Measurements from ENCODE around the gene SMARCAD1. TPM values are rescaled to one million over a fixed set of nuclear protein-coding genes. Genes with fewer than 3 reads are reported as not detected.

The SMARCAD1 gene
- total and polyA plus RNA-seq, 4 donors = 3.6 to 18.8 (median 8.7) TPM

DNA sequence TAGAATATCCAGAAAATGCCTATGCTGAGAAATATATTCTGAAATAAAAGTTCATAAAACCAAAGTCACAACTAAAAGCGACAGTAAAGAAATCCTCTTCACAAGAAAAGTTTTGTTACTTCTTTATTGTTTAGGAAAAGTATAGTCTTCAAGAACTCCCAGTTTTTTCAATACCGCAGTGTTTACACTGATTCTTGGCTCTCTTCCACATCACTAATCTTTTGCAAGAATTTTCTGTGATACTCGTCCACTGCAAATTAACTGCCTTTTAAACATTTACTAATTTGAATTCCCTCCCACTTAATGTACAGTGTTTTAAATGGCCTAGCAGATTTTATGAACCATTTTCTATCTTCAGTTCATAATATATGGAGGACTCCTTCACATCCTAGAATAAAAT lies 69.9 kb downstream of the SMARCAD1 start:
- TF ChIP-seq SP1 (IDR thresholded peaks at IDR 0.05) (no peak), JUND (IDR thresholded peaks at IDR 0.05) (no peak), GABPA (IDR thresholded peaks at IDR 0.05 in 1 of 2, conservative IDR thresholded peaks at IDR 0.05 in 1 of 2) (no peak), HNF4A (conservative IDR thresholded peaks at IDR 0.05) (no peak), HNF4G (IDR thresholded peaks at IDR 0.05) (no peak), ATF3 (IDR thresholded peaks at IDR 0.05) (no peak), RAD21 (IDR thresholded peaks at IDR 0.05) (no peak)
- TF ChIP-seq, protein P1, sequence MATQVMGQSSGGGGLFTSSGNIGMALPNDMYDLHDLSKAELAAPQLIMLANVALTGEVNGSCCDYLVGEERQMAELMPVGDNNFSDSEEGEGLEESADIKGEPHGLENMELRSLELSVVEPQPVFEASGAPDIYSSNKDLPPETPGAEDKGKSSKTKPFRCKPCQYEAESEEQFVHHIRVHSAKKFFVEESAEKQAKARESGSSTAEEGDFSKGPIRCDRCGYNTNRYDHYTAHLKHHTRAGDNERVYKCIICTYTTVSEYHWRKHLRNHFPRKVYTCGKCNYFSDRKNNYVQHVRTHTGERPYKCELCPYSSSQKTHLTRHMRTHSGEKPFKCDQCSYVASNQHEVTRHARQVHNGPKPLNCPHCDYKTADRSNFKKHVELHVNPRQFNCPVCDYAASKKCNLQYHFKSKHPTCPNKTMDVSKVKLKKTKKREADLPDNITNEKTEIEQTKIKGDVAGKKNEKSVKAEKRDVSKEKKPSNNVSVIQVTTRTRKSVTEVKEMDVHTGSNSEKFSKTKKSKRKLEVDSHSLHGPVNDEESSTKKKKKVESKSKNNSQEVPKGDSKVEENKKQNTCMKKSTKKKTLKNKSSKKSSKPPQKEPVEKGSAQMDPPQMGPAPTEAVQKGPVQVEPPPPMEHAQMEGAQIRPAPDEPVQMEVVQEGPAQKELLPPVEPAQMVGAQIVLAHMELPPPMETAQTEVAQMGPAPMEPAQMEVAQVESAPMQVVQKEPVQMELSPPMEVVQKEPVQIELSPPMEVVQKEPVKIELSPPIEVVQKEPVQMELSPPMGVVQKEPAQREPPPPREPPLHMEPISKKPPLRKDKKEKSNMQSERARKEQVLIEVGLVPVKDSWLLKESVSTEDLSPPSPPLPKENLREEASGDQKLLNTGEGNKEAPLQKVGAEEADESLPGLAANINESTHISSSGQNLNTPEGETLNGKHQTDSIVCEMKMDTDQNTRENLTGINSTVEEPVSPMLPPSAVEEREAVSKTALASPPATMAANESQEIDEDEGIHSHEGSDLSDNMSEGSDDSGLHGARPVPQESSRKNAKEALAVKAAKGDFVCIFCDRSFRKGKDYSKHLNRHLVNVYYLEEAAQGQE (IDR thresholded peaks at IDR 0.05) = no peak
- WGBS = 55% methylated on average over 3 of the region's 3 CpGs
- Histone ChIP-seq H3K9me3 (ENCODE audit: control insufficient read depth in 4 of 4, low read length in 3 of 4) (no peaks in the 10 kb centered on the region), H3K4me1 (ENCODE audit: control insufficient read depth in 4 of 4, insufficient read depth in 4 of 4, low read length in 3 of 4) (no peaks in the 10 kb centered on the region), H3K9ac (ENCODE audit: low read depth in 1 of 2, low read length in 2 of 2) (no peak overlapping the region), H3K4me3 (ENCODE audit: low read depth in 1 of 3, low read length in 3 of 3) (no peak overlapping the region), H3K27ac (ENCODE audit: low read depth in 1 of 2, low read length in 2 of 2) (no peak overlapping the region), H3K27me3 (ENCODE audit: control insufficient read depth in 4 of 4, insufficient read depth in 4 of 4, low read length in 3 of 4) (no peaks in the 10 kb centered on the region), H3K36me3 (ENCODE audit: control insufficient read depth in 4 of 4, insufficient read depth in 3 of 4, low read depth in 1 of 4, low read length in 3 of 4) (peaks cover 2 to 49% (median 29%) of the 10 kb centered on the region in 4 donors)
- no peak for DNase-seq (ENCODE audit: low spot score)

- no peak for DNase-seq (ENCODE audit: low spot score)
- Histone ChIP-seq H3K27ac (ENCODE audit: low read depth in 1 of 2, low read length in 2 of 2) (no peak overlapping the region), H3K27me3 (ENCODE audit: control insufficient read depth in 4 of 4, insufficient read depth in 4 of 4, low read length in 3 of 4) (no peaks in the 10 kb centered on the region), H3K36me3 (ENCODE audit: control insufficient read depth in 4 of 4, insufficient read depth in 3 of 4, low read depth in 1 of 4, low read length in 3 of 4) (peaks cover 5 to 52% (median 28%) of the 10 kb centered on the region in 4 donors), H3K9me3 (ENCODE audit: control insufficient read depth in 4 of 4, low read length in 3 of 4) (no peaks in the 10 kb centered on the region), H3K4me3 (ENCODE audit: low read depth in 1 of 3, low read length in 3 of 3) (no peak overlapping the region), H3K9ac (ENCODE audit: low read depth in 1 of 2, low read length in 2 of 2) (no peak overlapping the region), H3K4me1 (ENCODE audit: control insufficient read depth in 4 of 4, insufficient read depth in 4 of 4, low read length in 3 of 4) (no peaks in the 10 kb centered on the region)
- WGBS = 95% methylated on average over 2 of the region's 2 CpGs
- TF ChIP-seq FOXA2 (IDR thresholded peaks at IDR 0.05) (no peak), RXRA (IDR thresholded peaks at IDR 0.05) (no peak), CTCF (IDR thresholded peaks at IDR 0.05; ENCODE audit: low read depth, low read length, missing input control) (no peak), JUND (IDR thresholded peaks at IDR 0.05) (no peak), RAD21 (IDR thresholded peaks at IDR 0.05) (no peak), HNF4G (IDR thresholded peaks at IDR 0.05) (no peak), FOXA1 (IDR thresholded peaks at IDR 0.05) (no peak), YY1 (IDR thresholded peaks at IDR 0.05) (no peak), HNF4A (conservative IDR thresholded peaks at IDR 0.05) (no peak)
Measured at GRCh38 chr4:94278781-94279180, 71.1 kb downstream of the SMARCAD1 start.

- H3K9me3 ChIP-seq (ENCODE audit: control insufficient read depth in 4 of 4, low read length in 3 of 4) = no peaks in the 10 kb centered on the region
- H3K4me1 ChIP-seq (ENCODE audit: control insufficient read depth in 4 of 4, insufficient read depth in 4 of 4, low read length in 3 of 4) = no peaks in the 10 kb centered on the region
- H3K27ac ChIP-seq (ENCODE audit: low read depth in 1 of 2, low read length in 2 of 2) = no peak overlapping the region
- TF ChIP-seq MAX (IDR thresholded peaks at IDR 0.05) (no peak), YY1 (IDR thresholded peaks at IDR 0.05) (no peak), SP1 (IDR thresholded peaks at IDR 0.05) (no peak), NR2F2 (IDR thresholded peaks at IDR 0.05) (no peak), RXRA (IDR thresholded peaks at IDR 0.05) (no peak)
- no peak for DNase-seq (ENCODE audit: low spot score)
- H3K36me3 ChIP-seq (ENCODE audit: control insufficient read depth in 4 of 4, insufficient read depth in 3 of 4, low read depth in 1 of 4, low read length in 3 of 4) = peaks cover 7 to 28% (median 19%) of the 10 kb centered on the region in 4 donors
- 86% methylated on average over 1 of the region's 1 CpG for WGBS
- no peaks in the 10 kb centered on the region for H3K27me3 ChIP-seq (ENCODE audit: control insufficient read depth in 4 of 4, insufficient read depth in 4 of 4, low read length in 3 of 4)
- H3K9ac ChIP-seq (ENCODE audit: low read depth in 1 of 2, low read length in 2 of 2) = no peak overlapping the region
- H3K4me3 ChIP-seq (ENCODE audit: low read depth in 1 of 3, low read length in 3 of 3) = no peak overlapping the region
Measured at GRCh38 chr4:94284889-94285288, 77.2 kb downstream of the SMARCAD1 start.

All from liver (tissue), 9 donors.